CD4-positive, alpha-beta T cell treated with Interleukin-17A for 4 hours (primary cell): Measurements from ENCODE around the gene PELI2.

Source experiments
- DNase-seq: peaks from one replicate; pipeline ENCODE4 v3.0.0-alpha.2; 2020; ENCODE audit warnings: mixed read lengths

The PELI2 gene

GRCh38 chr14:56208520-56208919 lies 90.3 kb downstream of the PELI2 start:
- DNase-seq: no peak

- no peak for DNase-seq
Observed at GRCh38 chr14:56210571-56210970, 92.4 kb downstream of the PELI2 start.

DNA sequence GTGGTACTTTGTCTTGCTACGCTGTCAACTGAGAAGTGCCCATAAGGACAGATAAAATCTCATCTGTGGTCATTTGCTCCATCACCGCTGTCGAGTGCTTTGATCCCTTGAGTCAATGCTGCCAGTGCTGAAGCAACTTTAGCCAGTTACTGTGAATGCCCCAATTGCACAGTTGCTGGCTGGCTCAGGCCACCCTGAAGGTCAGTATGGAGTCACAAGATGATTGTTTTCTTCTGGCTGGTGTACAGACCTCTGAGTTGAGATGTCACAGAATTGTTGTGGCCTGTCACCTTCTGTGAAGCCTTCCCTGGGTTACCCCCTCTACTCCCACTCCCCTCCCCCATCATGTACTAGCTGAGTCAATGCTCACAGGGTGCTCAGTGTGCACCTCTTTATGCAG lies 92.9 kb downstream of the PELI2 start:
- DNase-seq: no peak

DNA sequence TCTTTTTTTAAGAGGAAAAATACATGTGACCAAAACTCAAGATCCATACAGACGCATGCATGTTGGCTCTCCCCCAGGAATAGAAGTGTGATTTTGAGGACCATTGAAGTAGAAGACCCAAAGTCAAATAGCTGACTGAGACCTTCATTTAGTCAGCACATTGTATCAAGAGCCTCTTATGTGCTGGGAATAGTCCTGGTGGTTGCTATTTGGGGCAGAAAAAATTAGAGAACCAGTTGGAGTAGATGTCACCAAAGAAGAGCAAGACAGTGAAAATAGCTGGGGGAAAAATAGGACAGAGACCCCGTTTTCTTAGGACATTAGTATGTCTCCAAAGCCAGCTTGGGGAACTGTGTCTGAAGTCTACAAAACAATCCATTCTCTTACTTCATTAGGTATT lies 93.6 kb downstream of the PELI2 start:
- no peak for DNase-seq

GRCh38 chr14:56212521-56212920 lies 94.3 kb downstream of the PELI2 start:
- DNase-seq: no peak

DNA sequence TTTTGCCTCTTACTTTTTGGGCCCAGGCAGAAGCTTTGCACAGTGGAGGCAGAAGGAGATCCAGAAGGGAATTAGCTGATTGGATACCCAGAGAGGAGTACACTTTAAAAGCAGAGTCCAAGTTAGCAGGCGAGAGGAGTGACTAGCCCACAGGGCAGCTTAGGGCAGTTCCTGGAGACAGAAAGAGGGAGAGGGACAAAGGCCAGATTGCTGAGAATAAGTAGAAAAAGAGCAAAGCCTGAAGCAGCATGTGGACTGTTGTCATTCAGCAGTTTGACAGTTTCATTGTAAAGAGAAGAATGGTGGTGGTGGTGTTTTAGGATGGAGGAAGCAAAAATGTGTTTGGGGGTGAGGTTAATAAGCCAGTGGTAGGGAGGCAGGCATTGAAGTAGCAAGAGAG lies 95.1 kb downstream of the PELI2 start:
- DNase-seq: no peak

DNA sequence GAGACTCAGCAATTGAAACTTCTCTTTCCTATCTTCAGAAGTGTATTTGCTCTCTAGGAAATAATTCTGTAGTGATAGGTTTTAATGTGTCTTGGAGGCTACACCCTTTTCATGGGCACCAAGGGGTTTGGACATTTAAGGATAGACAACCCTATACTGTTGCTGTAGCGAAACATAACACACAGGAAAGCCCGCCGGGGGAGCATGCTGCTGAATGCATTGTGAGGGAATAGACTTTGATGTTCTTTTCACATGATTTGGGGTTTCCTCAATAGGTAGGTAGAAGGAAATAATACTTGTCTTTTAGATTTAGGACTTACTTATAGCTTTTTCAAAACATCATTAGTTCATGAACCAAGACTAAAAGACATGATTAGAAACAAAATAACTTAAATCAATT lies 97.0 kb downstream of the PELI2 start:
- peak; percentile 9 for DNase-seq

GRCh38 chr14:56216626-56217379 lies 98.6 kb downstream of the PELI2 start:
- peak; percentile 35 for DNase-seq

GRCh38 chr14:56217380-56218045 lies 99.3 kb downstream of the PELI2 start:
- DNase-seq: no peak

DNA sequence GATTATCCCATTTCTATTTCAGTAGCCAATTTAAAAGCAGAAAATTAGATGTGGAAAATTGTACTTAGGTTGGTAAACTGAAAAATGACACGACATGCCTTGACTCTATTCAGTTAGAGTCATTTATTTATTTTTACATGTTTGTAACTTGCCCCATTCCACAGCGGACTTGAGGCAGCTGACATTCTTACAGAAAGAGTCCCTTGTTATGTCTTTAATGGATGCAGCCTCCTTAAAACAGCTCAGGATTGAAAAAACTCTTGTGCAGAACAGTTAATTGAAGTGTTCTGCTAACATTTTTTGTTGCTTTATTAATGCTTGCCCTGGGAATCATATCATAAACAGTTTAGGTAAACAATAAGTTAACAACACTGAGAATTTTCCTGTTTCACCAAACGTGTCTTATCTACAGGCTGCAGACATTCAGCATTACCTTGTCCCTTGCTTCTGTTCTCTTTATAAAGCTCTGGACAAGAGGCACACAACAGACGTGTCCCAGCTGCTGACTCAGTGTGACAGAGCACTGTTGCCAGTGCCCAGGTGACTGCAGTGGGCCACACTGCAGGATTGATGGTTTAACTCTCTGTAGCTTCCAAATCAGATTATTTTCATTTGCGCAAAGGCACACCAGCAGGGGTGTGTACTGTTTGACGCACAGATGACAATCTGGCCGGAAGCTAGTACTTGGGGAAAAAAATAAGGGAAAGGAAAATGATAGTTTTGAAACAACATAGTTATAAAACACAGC lies 101.6 kb downstream of the PELI2 start:
- DNase-seq: no peak

DNA sequence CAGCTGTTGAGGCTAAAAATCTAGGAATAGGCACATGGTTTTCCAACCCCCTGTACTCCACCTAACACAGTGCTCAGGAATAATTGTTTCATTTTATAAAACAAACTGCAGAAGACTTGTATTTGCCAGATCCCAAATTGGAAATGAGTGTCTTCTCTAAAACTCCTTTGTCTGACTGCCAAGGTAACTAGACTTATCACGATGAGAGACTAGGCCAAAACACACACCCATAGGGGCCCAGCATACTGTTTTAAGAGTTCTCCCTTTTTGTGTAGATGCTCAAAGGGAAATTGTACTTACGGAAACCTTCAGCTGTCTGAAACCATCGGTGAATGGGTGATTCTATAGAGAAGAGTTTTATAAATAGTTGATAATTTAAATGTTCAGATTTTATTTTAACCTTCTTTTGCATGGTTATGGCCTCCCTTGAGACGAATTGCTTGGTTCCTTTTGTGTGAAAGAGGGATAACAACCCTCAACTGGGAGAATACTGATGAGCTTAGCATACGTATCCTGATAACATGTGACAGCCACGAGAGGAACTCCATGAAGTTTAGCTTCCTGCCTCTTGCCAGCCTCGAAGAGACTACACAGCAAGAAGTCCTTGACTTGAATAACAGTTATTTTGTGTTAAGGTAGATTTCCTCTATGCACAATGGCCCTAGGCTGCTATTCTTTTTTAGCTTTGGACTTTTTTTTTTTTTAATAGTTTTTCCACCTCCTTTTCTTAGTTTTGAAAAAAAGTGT lies 103.3 kb downstream of the PELI2 start:
- DNase-seq: no peak

- no peak for DNase-seq
Observed at GRCh38 chr14:56224229-56224628, 106.0 kb downstream of the PELI2 start.

DNA sequence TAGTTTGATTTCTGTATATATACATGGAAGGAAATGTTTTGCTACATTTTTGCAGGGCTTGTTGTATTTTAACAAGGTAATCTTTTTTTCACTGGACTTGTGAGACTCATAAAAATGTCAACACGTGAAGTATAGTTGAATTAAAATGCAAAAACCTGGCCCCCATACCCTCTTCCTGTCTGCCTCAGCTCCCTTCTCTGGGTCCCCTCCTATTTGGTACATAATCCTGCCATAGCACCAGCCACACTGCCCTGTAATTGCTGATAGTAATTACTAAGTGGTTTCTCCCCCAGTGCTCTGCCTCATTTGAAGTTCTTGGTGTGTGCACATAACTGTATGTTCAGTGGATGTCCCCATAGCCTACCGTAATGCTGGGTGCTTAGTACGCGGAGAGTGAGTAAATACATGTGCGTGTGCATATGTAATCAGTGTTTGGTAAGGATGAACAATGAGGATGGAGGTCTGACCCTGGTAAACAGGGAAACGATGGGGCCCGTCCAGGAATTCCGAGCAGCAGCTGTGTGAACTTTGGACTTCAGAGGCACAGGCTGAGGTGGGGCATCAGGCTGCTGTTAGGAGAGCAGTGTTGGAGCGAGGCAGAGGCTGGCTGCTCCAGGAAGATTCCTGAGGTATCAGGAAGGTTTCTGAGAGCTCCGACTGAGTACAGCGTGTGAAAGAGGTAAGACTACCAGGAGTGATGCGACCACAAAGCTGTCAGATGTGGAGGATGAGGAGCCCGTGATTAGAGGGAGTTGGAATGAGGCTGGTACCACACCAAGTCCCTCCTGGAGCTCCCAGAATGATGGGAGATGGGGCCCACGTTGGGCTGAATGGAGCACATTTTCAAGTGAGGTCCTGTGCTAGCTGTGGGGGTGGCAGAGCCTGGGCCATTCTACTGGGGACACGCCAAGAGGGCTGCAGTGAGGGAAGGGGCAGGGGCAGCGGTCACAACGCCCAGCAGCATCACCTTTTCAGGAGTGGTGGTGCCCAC lies 106.8 kb downstream of the PELI2 start:
- DNase-seq: no peak

DNA sequence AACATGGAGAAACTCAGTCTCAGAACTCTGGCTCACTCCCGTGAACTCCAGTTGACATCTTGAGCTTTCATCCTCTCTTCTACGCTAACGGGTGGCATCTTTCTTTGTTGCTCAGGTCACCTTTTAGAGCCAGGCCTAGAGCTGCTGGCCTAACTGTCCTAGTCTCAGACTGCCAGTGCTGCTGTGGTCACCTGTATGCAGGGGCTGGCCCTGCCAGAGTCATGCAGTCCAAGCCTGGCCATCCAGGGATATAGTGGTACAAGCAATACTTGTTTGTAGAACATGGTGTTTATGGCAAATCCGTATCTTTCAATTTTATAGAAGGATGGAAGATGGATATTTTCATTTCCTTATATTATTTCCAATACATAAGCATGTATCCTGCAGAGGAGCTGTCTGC lies 117.2 kb downstream of the PELI2 start:
- DNase-seq: no peak

GRCh38 chr14:56237398-56237797 lies 119.2 kb downstream of the PELI2 start:
- no peak for DNase-seq

DNA sequence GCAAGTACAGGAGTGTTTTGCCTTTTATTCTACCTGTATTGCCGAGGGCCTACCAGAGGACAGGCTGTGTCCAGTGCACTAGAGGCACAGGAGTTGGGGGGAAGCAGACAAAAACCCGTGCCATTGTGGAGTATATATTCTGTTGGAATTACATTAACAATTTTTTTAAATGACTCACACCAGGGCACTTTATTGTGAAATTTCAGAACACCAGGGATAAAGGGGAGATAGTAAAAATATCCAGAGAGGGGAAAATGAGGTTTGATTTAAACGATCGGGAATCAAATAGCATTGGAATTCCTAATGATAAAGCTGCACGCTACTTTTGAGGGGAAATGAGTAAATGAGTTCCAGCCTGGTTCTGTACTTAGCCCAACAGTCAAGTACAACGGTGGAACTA lies 123.2 kb downstream of the PELI2 start:
- no peak for DNase-seq

GRCh38 chr14:56243110-56243509 lies 124.9 kb downstream of the PELI2 start:
- DNase-seq: no peak

GRCh38 chr14:56244138-56244789 lies 126.1 kb downstream of the PELI2 start:
- DNase-seq: no peak

- DNase-seq: no peak
Observed at GRCh38 chr14:56247495-56248200, 129.4 kb downstream of the PELI2 start.

GRCh38 chr14:56248442-56248841 lies 130.2 kb downstream of the PELI2 start:
- DNase-seq: no peak

DNA sequence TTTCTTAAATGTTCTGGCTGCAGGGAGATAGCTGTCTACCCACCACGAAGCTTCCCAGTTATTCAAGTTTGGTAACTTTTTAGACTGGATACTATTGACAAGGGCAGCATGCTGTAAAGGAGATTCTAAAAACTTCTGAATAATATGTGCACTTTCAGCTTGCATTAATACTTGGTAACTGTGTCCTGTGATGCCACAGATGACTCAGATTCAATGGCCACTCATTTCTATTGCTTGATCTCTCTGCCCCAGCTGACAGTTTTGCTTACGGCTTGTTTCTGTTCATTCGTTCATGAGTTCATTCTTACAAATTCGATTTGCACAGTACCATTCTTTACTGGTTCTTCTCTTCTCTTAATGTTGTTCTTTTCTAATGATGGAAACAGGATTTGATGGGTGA lies 142.8 kb downstream of the PELI2 start:
- DNase-seq: no peak
